ENCODE results near the gene CTNNA3. TPM values are rescaled to one million over a fixed set of nuclear protein-coding genes. Genes with fewer than 3 reads are reported as not detected.

The CTNNA3 gene
- total RNA-seq, 1 donor from 2014 or later: 159 TPM

DNA sequence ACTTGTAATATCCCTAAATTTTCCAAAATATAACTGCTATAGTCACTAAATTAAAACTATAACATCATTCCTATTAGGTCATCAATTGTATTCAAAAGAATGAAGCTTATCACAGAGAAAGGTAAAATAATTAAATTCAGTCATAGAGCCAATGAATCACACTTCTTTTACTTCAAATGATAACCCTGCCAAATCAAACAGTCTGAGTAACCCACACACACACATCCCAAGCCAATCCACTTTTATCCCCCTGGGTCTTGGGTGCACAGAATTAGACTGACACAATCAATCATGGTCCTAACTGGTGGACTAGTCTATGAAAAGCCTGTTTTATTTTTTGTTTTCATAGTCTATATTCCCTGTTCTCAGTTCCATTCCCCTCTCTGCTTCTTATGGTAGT, 25.6 kb downstream of the CTNNA3 start:
- TF ChIP-seq, protein P1, sequence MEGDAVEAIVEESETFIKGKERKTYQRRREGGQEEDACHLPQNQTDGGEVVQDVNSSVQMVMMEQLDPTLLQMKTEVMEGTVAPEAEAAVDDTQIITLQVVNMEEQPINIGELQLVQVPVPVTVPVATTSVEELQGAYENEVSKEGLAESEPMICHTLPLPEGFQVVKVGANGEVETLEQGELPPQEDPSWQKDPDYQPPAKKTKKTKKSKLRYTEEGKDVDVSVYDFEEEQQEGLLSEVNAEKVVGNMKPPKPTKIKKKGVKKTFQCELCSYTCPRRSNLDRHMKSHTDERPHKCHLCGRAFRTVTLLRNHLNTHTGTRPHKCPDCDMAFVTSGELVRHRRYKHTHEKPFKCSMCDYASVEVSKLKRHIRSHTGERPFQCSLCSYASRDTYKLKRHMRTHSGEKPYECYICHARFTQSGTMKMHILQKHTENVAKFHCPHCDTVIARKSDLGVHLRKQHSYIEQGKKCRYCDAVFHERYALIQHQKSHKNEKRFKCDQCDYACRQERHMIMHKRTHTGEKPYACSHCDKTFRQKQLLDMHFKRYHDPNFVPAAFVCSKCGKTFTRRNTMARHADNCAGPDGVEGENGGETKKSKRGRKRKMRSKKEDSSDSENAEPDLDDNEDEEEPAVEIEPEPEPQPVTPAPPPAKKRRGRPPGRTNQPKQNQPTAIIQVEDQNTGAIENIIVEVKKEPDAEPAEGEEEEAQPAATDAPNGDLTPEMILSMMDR (IDR thresholded peaks at IDR 0.05; ENCODE audit: borderline replicate concordance): no peak
- peak overlapping the region; percentile 78 for H3K27ac ChIP-seq (replicated peaks)
- H3K4me3 ChIP-seq: no peak overlapping the region
- DNase-seq: no peak
- no peaks in the 10 kb centered on the region for H3K9me3 ChIP-seq (replicated peaks)
- no peaks in the 10 kb centered on the region for H3K27me3 ChIP-seq (ENCODE audit: low read depth)
- peaks cover 56% of the 10 kb centered on the region for H3K4me1 ChIP-seq
- intact Hi-C loops (cut with micrococcal nuclease): no loop called here
- H3K36me3 ChIP-seq: no peaks in the 10 kb centered on the region

DNA sequence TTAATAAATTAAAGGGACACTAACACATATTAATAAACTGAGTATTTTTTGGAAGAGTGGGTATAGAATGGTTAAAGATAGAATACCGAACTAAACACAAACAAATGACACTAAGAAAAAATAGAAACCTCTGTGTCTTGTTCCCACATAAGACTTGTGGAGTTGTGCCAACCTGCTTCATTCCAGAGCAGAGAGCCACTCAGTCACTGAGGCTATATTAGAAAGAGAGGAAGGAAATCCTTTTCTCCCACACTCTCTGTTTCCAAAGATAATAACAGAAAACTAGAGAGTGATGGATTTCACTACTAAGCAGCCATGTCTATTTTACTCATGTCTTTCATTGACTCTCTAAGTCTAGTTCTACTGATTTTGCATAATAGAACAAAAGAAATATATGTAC, 26.0 kb downstream of the CTNNA3 start:
- Histone ChIP-seq H3K36me3 (no peaks in the 10 kb centered on the region), H3K4me3 (no peak overlapping the region), H3K9me3 (replicated peaks) (no peaks in the 10 kb centered on the region), H3K4me1 (peaks cover 58% of the 10 kb centered on the region), H3K27ac (replicated peaks) (peak overlapping the region; percentile 78), H3K27me3 (ENCODE audit: low read depth) (no peaks in the 10 kb centered on the region)
- DNase-seq: no peak
- TF ChIP-seq, protein P1 (IDR thresholded peaks at IDR 0.05; ENCODE audit: borderline replicate concordance): no peak
- intact Hi-C loops (cut with micrococcal nuclease): loop anchor here (10.0 kb wide), 1 partner anchor 105 kb away; no protein-coding TSS in a partner anchor

DNA sequence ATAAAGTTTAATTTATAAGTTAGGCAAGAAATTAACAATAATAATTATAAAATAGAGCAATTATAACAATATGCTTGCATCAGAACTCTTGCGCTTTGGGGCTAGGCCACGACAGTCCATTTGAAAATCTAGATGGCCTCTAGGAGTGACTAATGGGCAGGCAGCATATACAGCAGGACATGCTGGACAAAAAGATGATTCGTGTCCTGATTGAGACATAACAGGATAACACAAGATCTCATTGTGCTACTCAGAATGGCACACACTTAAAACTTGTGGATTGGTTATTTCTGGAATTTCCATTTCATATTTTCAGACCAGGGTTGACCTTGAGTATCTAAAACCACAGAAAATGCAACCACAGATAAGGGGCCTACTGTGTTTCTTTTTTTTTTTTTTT, 27.5 kb downstream of the CTNNA3 start:
- intact Hi-C loops (cut with micrococcal nuclease): loop anchor here (10.0 kb wide), 1 partner anchor 106 kb away; no protein-coding TSS in a partner anchor
- TF ChIP-seq, protein P1 (IDR thresholded peaks at IDR 0.05; ENCODE audit: borderline replicate concordance): no peak

DNA sequence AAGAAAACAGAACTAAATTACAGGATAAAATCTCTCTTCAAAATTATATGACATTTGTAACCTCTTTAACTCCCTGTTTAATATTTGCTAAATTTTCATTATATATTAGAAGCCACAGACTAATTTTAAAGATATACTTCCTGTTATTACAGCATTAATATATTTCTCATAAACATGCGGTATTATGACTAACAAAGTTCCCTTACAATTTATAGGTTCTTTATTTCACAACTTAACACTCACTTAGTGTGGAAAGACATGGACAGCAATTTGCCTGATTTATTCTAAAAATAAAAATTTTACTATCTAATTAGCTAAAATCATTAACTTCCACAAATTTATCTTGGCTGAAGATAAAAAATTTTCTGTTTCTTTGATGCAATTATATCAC, 29.0 kb downstream of the CTNNA3 start:
- Histone ChIP-seq H3K36me3 (no peaks in the 10 kb centered on the region), H3K9me3 (replicated peaks) (no peaks in the 10 kb centered on the region), H3K27ac (replicated peaks) (peak overlapping the region; percentile 78), H3K27me3 (ENCODE audit: low read depth) (no peaks in the 10 kb centered on the region), H3K4me3 (no peak overlapping the region), H3K4me1 (peaks cover 82% of the 10 kb centered on the region)
- TF ChIP-seq, protein P1 (IDR thresholded peaks at IDR 0.05; ENCODE audit: borderline replicate concordance): no peak
- DNase-seq: no peak
- intact Hi-C loops (cut with micrococcal nuclease): loop anchor here (10.0 kb wide), 1 partner anchor 108 kb away; no protein-coding TSS in a partner anchor

More for the DNA sequence above, 27.5 kb downstream of the CTNNA3 start:
- Histone ChIP-seq H3K27me3 (ENCODE audit: low read depth) (no peaks in the 10 kb centered on the region), H3K4me1 (peaks cover 72% of the 10 kb centered on the region), H3K36me3 (no peaks in the 10 kb centered on the region), H3K27ac (replicated peaks) (peak overlapping the region; percentile 78), H3K9me3 (replicated peaks) (no peaks in the 10 kb centered on the region), H3K4me3 (no peak overlapping the region)
- no peak for DNase-seq

DNA sequence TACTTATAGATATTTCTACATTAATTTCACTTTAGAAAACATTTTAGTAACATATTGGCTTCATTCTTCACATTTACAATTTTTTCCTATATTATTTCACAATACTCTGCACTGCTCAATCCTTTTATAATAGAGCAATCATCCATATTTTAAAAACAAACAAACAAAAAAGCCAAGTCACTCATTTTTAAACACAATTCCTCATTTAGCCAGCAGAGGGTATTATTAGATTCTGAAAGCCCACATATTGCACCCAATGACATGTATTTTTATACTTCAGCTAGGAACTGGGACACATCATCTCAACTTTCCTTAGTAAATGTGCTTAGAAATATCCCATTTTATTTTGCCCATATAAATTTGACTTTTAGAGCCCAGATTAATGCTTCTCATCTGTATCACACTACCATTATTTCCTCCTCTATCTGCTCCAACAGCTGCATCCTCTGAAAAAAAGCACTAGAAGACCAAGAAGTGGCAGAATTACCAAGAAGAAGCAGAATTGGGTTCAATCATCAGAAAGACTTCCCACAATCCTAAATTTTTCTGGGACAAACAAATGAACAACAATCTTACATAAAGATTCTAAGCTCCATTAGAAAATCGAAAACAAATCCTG, 29.5 kb downstream of the CTNNA3 start:
- H3K9me3 ChIP-seq (replicated peaks): no peaks in the 10 kb centered on the region
- H3K27ac ChIP-seq (replicated peaks): peak overlapping the region; percentile 78
- TF ChIP-seq, protein P1 (IDR thresholded peaks at IDR 0.05; ENCODE audit: borderline replicate concordance): peak; percentile 63
- intact Hi-C loops (cut with micrococcal nuclease): loop anchor here (10.0 kb wide), 1 partner anchor 108 kb away; no protein-coding TSS in a partner anchor
- no peaks in the 10 kb centered on the region for H3K36me3 ChIP-seq
- peak overlapping the region; percentile 57 for H3K4me3 ChIP-seq
- H3K27me3 ChIP-seq (ENCODE audit: low read depth): no peaks in the 10 kb centered on the region
- no peak for DNase-seq
- peaks cover 86% of the 10 kb centered on the region for H3K4me1 ChIP-seq
